GM18505 (cell line): ENCODE measurements around the gene JPT1.

Source experiments
- ATAC-seq: cut with Tn5 transposase; IDR thresholded peaks from one replicate; pipeline ENCODE4 v1.9.1; 2021; ENCODE audit not compliant: unreplicated experiment
- POLR2A ChIP-seq: IDR thresholded peaks from 4 replicates; pipeline ENCODE4 v1.6.1; 2011; ENCODE audit warnings: borderline replicate concordance; ENCODE audit not compliant: insufficient read depth, insufficient read length; ENCODE audit errors: extremely low read depth

JPT1 gene

DNA sequence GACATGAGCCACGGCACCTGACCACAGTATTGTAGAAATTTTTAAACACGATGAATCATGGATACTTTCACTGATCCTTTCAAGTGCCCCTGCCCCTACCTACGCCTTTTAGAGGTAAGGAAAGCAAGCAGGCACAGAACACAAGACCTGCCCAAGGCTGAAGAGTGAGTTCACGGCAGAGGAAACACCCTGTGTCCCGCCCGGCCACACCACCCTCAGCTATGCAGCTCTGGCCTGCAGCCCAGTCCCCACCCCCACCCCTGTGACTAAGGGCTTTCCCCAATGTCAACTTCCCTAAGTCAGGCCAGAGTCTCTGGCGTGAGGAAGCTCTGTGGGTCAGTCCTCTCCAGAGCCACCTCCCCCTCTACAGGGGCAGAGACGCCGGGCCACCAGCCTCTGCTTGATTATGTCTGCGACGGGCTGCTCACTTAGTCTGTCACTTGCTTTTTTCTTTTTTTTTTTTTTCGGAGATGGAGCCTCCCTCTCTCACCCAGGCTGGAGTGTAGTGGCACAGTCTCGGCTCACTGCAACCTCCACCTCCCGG is 58.2 kb downstream of the JPT1 start:
- TF ChIP-seq POLR2A, result no peak
- no peak for ATAC-seq

DNA sequence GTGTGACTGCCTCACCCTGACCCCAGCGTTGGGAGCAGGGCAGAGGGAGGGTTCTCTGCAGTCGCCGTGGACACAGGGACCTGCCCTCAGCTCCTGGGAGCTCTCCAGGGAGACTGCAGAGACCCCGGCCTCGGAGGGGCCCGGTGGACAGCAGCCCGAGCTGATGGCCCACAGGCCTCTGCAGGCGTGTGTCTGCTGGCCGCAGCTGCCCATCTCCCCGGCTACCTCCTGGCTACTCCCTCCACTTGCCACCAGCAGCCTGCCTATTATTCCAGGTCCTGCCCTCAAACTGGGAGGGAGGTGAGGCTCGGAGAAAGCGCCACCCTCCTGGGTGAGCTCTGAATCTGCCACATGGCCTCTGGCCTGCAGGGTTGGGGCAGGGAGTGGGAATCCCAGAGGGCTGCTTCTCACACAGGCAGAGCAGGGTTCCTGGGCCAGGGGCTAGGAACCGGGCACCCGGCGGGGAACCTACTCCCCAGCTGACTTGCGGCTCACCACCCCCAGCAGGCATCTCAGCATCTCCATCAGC is 59.4 kb downstream of the JPT1 start:
- no peak for TF ChIP-seq POLR2A

GRCh38 chr17:75093548-75094158 is 60.7 kb downstream of the JPT1 start:
- no peak for ATAC-seq
- no peak for TF ChIP-seq POLR2A

More for the DNA sequence above, 59.4 kb downstream of the JPT1 start:
- ATAC-seq, result no peak

DNA sequence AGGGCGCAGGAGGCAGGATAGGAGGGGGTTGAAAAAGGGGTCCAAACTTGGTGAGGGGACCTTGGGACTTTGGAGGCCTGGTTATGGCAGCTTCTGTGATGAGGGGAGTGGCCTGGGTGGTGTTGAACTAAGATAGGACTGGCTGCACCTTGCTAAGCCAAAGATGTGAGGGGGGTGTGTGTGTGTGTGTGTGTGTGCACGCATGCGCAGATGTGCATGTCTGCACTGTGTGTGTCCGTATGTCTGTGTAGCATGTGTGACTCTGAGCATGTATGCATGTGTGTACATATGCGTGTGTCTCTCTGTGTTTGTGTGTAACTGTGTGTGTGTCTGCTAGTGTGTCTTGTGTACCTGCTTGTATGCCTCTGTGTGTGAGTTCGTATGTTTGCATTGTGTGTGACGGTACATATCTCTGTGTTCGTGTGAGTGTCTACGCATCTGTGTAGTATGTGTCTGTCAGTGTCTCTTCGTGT is 62.4 kb downstream of the JPT1 start:
- no peak for TF ChIP-seq POLR2A
- ATAC-seq, result no peak

DNA sequence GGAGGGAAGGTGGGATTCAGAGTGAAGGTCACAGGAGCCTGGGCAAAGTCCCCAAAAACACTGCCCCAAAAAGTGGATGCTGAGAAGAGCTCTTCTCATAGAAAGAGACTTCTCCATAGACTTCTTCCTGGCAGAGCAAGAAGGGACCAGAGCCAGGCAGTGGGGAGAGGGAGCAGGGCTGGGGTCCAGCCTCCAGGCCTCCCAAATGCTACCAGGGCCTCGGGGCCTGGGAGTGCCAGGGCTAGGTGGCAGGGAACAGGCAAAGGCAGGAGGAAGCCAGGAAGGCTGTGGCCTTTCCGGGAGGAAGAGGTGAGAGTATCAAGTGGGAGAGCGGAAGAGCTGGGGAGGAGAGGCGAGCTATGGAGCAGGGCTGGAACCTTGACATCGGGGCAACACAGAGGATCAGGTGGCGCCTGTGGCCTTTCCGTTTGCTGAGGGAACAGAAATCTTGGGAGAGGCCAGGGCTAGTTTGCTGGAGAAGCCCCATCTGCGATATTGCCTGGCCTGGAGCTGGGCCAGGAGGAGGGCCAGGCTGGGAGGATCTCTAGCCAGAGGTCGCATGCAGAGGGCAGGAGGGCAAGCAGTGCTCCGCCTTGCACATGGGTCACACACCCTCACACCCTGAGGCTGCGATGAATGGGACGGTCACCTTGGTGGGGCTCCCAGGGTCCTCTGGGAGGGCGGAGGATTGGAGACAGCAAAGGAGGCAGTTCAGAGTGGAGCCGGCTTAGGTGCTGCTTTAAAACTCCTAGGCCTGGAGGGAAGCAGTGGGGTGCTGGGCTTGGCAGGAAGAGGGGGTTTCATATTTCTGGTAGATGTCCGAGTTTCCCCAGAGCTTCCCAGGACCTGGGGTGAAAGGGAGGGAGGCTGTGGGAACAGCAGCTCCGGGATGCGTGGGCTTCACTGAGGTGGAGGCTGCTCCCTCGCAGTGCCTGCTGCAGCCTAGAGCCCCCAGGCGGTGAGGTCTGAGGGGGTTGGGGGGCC is 63.1 kb downstream of the JPT1 start:
- no peak for TF ChIP-seq POLR2A
- ATAC-seq, result no peak

GRCh38 chr17:75088465-75089417 is 65.6 kb downstream of the JPT1 start:
- TF ChIP-seq POLR2A, result no peak
- ATAC-seq, result no peak

DNA sequence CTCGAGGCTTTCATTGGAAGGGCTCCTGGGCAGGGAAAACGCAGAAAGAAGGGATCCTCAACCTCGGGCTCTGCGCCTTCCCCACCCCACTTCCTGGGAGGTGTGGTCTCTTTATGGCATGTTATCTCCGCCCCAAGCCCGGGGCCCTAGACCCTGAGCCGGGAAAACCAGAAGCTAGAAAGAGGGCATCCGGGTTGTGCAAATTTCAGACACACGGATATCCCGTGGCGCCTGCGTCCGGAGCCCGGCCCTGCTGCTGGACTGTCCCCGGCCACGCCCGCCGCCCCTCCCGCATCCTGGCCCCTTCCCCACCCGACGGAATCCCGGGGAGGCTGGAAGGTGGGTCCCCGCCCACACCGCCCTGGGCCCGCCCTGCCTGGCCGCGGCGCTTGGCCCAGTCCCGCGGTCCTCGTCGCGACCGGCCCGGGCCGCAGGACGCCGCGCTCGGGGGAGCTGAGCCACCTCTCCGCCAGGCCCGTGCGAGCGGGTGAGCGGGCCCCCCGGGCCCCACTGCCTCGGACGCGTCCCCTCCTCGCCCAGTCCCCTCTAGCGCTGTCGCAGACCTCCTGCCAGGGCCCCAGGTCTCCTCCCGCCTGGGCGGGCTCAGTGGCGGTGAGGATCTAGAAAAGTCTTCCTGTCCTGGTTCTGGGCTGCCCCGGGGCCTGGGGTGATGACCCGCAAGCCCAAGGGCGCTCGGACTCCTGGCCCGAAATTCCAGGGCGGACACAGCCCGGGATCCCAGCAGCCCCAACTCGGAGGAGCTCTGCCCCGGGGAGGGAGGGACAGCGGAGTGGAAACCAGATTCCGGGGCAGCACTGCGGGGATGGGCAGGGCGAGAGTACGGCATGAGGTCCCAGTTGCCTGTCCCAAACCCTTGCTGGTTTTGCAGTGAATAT is 66.5 kb downstream of the JPT1 start, which contains the start of gene SLC16A5:
SLC16A5 (plus strand) TSS at position 397 of the 896 bp plus-strand sequence. CDS start 5,683 bp downstream, outside the sequence.
- peak; percentile 63 for TF ChIP-seq POLR2A
- ATAC-seq, result peak; percentile 43

- no peak for ATAC-seq
- no peak for TF ChIP-seq POLR2A
Observed at GRCh38 chr17:75087182-75087557, 67.1 kb downstream of the JPT1 start.

DNA sequence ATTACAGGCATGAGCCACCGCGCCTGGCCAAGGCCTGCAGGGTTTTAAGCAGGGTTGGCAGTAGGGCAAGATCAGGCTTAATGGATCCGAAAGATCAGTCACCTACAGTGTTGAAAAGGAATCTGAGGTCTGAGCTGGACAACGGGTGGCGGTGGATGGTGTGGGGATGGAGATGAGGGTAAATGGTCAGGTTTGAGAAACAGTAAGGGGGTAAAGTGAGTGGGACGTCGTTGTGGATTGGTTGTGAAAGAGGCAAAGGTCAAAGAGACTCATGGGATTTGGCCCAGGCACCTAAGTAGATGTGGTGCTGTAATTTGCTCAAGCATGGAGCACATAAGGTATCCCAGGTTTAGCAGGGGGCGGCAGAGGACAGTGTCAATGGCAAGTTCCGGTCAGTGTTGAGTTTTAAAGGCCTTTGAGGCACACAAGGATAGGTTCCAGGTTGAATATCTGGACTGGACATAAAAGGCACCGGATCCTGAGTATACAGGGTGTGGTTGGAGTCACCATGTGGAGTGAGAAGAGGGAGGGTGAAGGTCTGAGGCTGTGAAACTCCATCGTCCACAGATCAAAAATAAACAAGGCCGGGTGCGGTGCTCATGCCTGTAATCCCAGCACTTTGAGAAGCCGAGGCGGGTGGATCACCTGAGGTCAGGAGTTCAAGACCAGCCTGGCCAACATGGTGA is 67.7 kb downstream of the JPT1 start:
- no peak for ATAC-seq
- no peak for TF ChIP-seq POLR2A
